K562 (cell line): ENCODE measurements around the gene BAIAP2. TPM values are rescaled to one million over a fixed set of nuclear protein-coding genes. Genes with fewer than 3 reads are reported as not detected.

ENCODE experiments used
- BHLHE40 ChIP-seq: IDR thresholded peaks from 2 replicates; pipeline ENCODE4 v1.6.1; 2011; ENCODE audit warnings: low read length, improper control_type of control experiment
- ETV6 ChIP-seq, 3 experiments: fragments of 150-350 bp in 1 of 3; sonication (generic) in 1 of 3; formaldehyde crosslinking in 1 of 3; IDR thresholded peaks; 2 replicates each; pipeline versions ENCODE4 v1.6.1 to v1.8.0; 2014 to 2022; ENCODE audit warnings: borderline replicate concordance in 2 of 3, low read depth in 2 of 3, antibody characterized with exemption in 1 of 3, low read length in 1 of 3, mild to moderate bottlenecking in 1 of 3, missing genetic modification reagents in 1 of 3
- GATA2 ChIP-seq: sonication (generic); formaldehyde crosslinking; IDR thresholded peaks from 2 replicates; pipeline ENCODE4 v1.4.0; 2020; ENCODE audit warnings: mild to moderate bottlenecking, missing genetic modification reagents
- GTF2A2 ChIP-seq: IDR thresholded peaks from 2 replicates; pipeline ENCODE4 v1.6.1; 2016; ENCODE audit warnings: mild to moderate bottlenecking, missing genetic modification characterization, missing compliant biosample characterization
- HNRNPUL1 ChIP-seq: fragments of 200-400 bp; formaldehyde crosslinking; IDR thresholded peaks from 2 replicates; pipeline ENCODE4 v1.6.1; 2017; ENCODE audit warnings: low read length
- NCOA6 ChIP-seq: fragments of 450-650 bp; IDR thresholded peaks from 2 replicates; pipeline ENCODE4 v1.6.1; 2017; ENCODE audit warnings: mild to moderate bottlenecking
- POLR2G ChIP-seq: fragments of 200-400 bp; formaldehyde crosslinking; IDR thresholded peaks from 2 replicates; pipeline ENCODE4 v1.6.1; 2017; ENCODE audit warnings: low read depth, mild to moderate bottlenecking, antibody characterized with exemption, low read length, moderate library complexity
- RCOR1 ChIP-seq, 2 experiments: IDR thresholded peaks; 2 replicates each; pipeline ENCODE4 v1.6.1; 2012; ENCODE audit warnings: low read depth in 2 of 2, low read length in 2 of 2, borderline replicate concordance in 1 of 2, improper control_type of control experiment in 1 of 2
- REST ChIP-seq, 2 experiments: fragments of 450-650 bp; formaldehyde crosslinking in 1 of 2; IDR thresholded peaks; 2 replicates each; pipeline versions ENCODE4 v1.4.0 to v1.6.1; 2014 to 2020; ENCODE audit warnings: mild to moderate bottlenecking in 2 of 2, borderline replicate concordance in 1 of 2, low read depth in 1 of 2
- SMAD1 ChIP-seq: fragments of 150-350 bp; IDR thresholded peaks from 2 replicates; pipeline ENCODE4 v1.6.1; 2014; ENCODE audit warnings: low read length, low read depth; ENCODE audit not compliant: partially characterized antibody
- TFE3 ChIP-seq: fragments of 450-650 bp; formaldehyde crosslinking; IDR thresholded peaks from 2 replicates; pipeline ENCODE4 v1.4.0; 2020; ENCODE audit warnings: mild to moderate bottlenecking, mixed read lengths
- ZNF740 ChIP-seq, 3 experiments: fragments of 200-800 bp in 1 of 3; sonication (Bioruptor generic) in 1 of 3; sonication (generic) in 1 of 3; formaldehyde crosslinking in 1 of 3; IDR thresholded peaks; 2 replicates each; pipeline versions ENCODE4 v1.6.1 to v1.8.0; 2016 to 2022; ENCODE audit warnings: mild to moderate bottlenecking in 2 of 3, missing compliant biosample characterization in 2 of 3, missing genetic modification characterization in 2 of 3, missing genetic modification reagents in 1 of 3
- polyA plus RNA-seq, 8 experiments: library from polyadenylated mRNA; depleted of rRNA in 4 of 8; stranded (reverse) in 5 of 8; unstranded in 3 of 8; fragments of >200 nt; fragmentation: Nextera tagmentation in 2 of 8; fragmentation: Illumina TruSeq in 1 of 8; extraction: Ambion mirVana in 2 of 8; extraction: Trizol in 1 of 8; gene quantifications; 2 replicates each; pipeline versions ENCODE4 v1.2.1 to v1.2.3, GENCODE V29; 2011 to 2014; ENCODE audit warnings: inconsistent platforms in 1 of 8, missing spikeins in 1 of 8
- total RNA-seq, 7 experiments: library from RNA; depleted of rRNA in 6 of 7; stranded (reverse); fragments of >200 nt in 6 of 7; fragmentation: Illumina TruSeq in 2 of 7; extraction: Trizol in 2 of 7; gene quantifications; 2 replicates each; pipeline versions ENCODE4 v1.2.1 to v1.2.3, GENCODE V29; 2011 to 2021; ENCODE audit warnings: low replicate concordance in 1 of 7
- TF ChIP-seq, protein P1 (sequence below): sonication (generic); formaldehyde crosslinking; IDR thresholded peaks from 2 replicates; pipeline ENCODE4 v1.8.0; 2022; ENCODE audit warnings: missing genetic modification reagents, mild to moderate bottlenecking, moderate library complexity, borderline replicate concordance

BAIAP2 gene
- total and polyA plus RNA-seq, 9 of the 15 experiments (the other 6 are each of a cell fraction or from before 2014, with no cell fraction given), result 2.3 to 51.6 (median 18.4) TPM

- TF ChIP-seq ZNF740 (CRISPR knock-in tag; IDR thresholded peaks at IDR 0.05) (peak; percentile 68), ZNF740 (tag; IDR thresholded peaks at IDR 0.05) (peak in 1 of 2 experiments; percentile 56; a peak in 1 of 4 replicates), SMAD1 (no peak), GTF2A2 (no peak), POLR2G (peak; percentile 67), TFE3 (CRISPR knock-in tag) (peak; percentile 44; the same call in 1 of the 2 replicates), NCOA6 (no peak), ETV6 (IDR thresholded peaks at IDR 0.05; ENCODE audit: borderline replicate concordance in 1 of 2, low read depth in 2 of 2, low read length in 1 of 2) (no peak), ETV6 (CRISPR knock-in tag; IDR thresholded peaks at IDR 0.05; ENCODE audit: borderline replicate concordance) (no peak), REST (IDR thresholded peaks at IDR 0.05; ENCODE audit: borderline replicate concordance) (peak; percentile 23; the same call in 1 of the 2 replicates), REST (CRISPR knock-in tag; IDR thresholded peaks at IDR 0.05; ENCODE audit: low read depth) (no peak), GATA2 (no peak), HNRNPUL1 (no peak), RCOR1 (IDR thresholded peaks at IDR 0.05; ENCODE audit: borderline replicate concordance in 1 of 2, low read depth in 2 of 2, low read length in 2 of 2) (peak in 1 of 2 experiments; percentile 39; a peak in 1 of 4 replicates), BHLHE40 (peak; percentile 89)
- TF ChIP-seq, protein P1, sequence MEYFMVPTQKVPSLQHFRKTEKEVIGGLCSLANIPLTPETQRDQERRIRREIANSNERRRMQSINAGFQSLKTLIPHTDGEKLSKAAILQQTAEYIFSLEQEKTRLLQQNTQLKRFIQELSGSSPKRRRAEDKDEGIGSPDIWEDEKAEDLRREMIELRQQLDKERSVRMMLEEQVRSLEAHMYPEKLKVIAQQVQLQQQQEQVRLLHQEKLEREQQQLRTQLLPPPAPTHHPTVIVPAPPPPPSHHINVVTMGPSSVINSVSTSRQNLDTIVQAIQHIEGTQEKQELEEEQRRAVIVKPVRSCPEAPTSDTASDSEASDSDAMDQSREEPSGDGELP (CRISPR knock-in tag), result peak; percentile 26; the same call in 1 of the 2 replicates
These were observed 31.1 kb upstream of the BAIAP2 start (continued) for GRCh38 chr17:81003711-81004475.
